Measurements from ENCODE around the gene PDGFA. TPM values are rescaled to one million over a fixed set of nuclear protein-coding genes. Genes with fewer than 3 reads are reported as not detected.

The PDGFA gene
- total RNA-seq, 4 donors from 2014 or later: 20.9 to 35.1 (median 33.6) TPM

- no peak overlapping the region for H3K27ac ChIP-seq
- no peaks in the 10 kb centered on the region for H3K9me3 ChIP-seq
- no peak overlapping the region for H3K4me3 ChIP-seq
- intact Hi-C loops (cut with DNase I; ENCODE audit: low total_unique reads): no loop called here
- no peak for TF ChIP-seq CTCF (IDR thresholded peaks at IDR 0.05)
- TF ChIP-seq POLR2A (IDR thresholded peaks at IDR 0.05): no peak
- H3K4me1 ChIP-seq: no peaks in the 10 kb centered on the region
- H3K27me3 ChIP-seq: no peaks in the 10 kb centered on the region
- no peaks in the 10 kb centered on the region for H3K36me3 ChIP-seq
- DNase-seq: no peak
Observed at GRCh38 chr7:480531-481218, 39.0 kb downstream of the PDGFA start.

- H3K27me3 ChIP-seq: no peaks in the 10 kb centered on the region
- intact Hi-C loops (cut with DNase I; ENCODE audit: low total_unique reads): no loop called here
- H3K4me3 ChIP-seq: no peak overlapping the region
- H3K4me1 ChIP-seq: no peaks in the 10 kb centered on the region
- H3K9me3 ChIP-seq: no peaks in the 10 kb centered on the region
- no peak for TF ChIP-seq CTCF (IDR thresholded peaks at IDR 0.05)
- TF ChIP-seq POLR2A (IDR thresholded peaks at IDR 0.05): no peak
- no peaks in the 10 kb centered on the region for H3K36me3 ChIP-seq
- no peak for DNase-seq
- H3K27ac ChIP-seq: no peak overlapping the region
Observed at GRCh38 chr7:479948-480499, 39.6 kb downstream of the PDGFA start.

GRCh38 chr7:479115-479947 is 40.3 kb downstream of the PDGFA start:
- intact Hi-C loops (cut with DNase I; ENCODE audit: low total_unique reads): no loop called here
- TF ChIP-seq POLR2A (IDR thresholded peaks at IDR 0.05) (no peak), CTCF (IDR thresholded peaks at IDR 0.05) (no peak)
- no peak overlapping the region for H3K27ac ChIP-seq
- no peaks in the 10 kb centered on the region for H3K4me1 ChIP-seq
- no peaks in the 10 kb centered on the region for H3K27me3 ChIP-seq
- no peak overlapping the region for H3K4me3 ChIP-seq
- H3K9me3 ChIP-seq: peaks cover 0 to 4% of the 10 kb centered on the region in 2 donors
- no peaks in the 10 kb centered on the region for H3K36me3 ChIP-seq
- DNase-seq: no peak

GRCh38 chr7:477626-478220 is 41.9 kb downstream of the PDGFA start:
- Histone ChIP-seq H3K27ac (no peak overlapping the region), H3K36me3 (no peaks in the 10 kb centered on the region), H3K4me1 (no peaks in the 10 kb centered on the region), H3K4me3 (no peak overlapping the region), H3K9me3 (peaks cover 0 to 6% of the 10 kb centered on the region in 2 donors), H3K27me3 (no peaks in the 10 kb centered on the region)
- intact Hi-C loops (cut with DNase I; ENCODE audit: low total_unique reads): no loop called here
- no peak for TF ChIP-seq CTCF (IDR thresholded peaks at IDR 0.05)
- no peak for TF ChIP-seq POLR2A (IDR thresholded peaks at IDR 0.05)
- DNase-seq: no peak
